GM13977 (cell line): ENCODE results near the gene HIGD2A.

Source experiments
- DNase-seq: peaks from one replicate; pipeline ENCODE4 v3.0.0; 2012; ENCODE audit warnings: low spot score
- CTCF ChIP-seq: IDR thresholded peaks from 2 replicates; pipeline ENCODE4 v1.5.1; 2012; ENCODE audit warnings: mild to moderate bottlenecking, control low read depth; ENCODE audit not compliant: insufficient read depth; ENCODE audit errors: extremely low read depth, missing control alignments
- in situ Hi-C: fragments of 300-500 bp; cut with MboI; formaldehyde crosslinking; loops from one replicate; pipeline ENCODE4 v1.12.0; 2022; ENCODE audit warnings: low sequenced_read_pairs, low pct_unique_long_range_greater_than_20kb, mixed read lengths, inconsistent platforms; ENCODE audit not compliant: unreplicated experiment

The HIGD2A gene

GRCh38 chr5:176409765-176410164 lies 21.2 kb downstream of the HIGD2A start:
- no peak for TF ChIP-seq CTCF
- DNase-seq, result no peak
- in situ Hi-C loops, result no loop called here

GRCh38 chr5:176410486-176411180 lies 22.1 kb downstream of the HIGD2A start:
- in situ Hi-C loops, result no loop called here
- DNase-seq, result no peak
- TF ChIP-seq CTCF, result no peak

GRCh38 chr5:176412517-176413254 lies 24.1 kb downstream of the HIGD2A start:
- no peak for TF ChIP-seq CTCF
- in situ Hi-C loops, result no loop called here
- no peak for DNase-seq

GRCh38 chr5:176413255-176413565 lies 24.7 kb downstream of the HIGD2A start:
- in situ Hi-C loops, result no loop called here
- no peak for DNase-seq
- TF ChIP-seq CTCF, result no peak

GRCh38 chr5:176413709-176414191 lies 25.2 kb downstream of the HIGD2A start:
- DNase-seq, result no peak
- no peak for TF ChIP-seq CTCF
- in situ Hi-C loops, result no loop called here

GRCh38 chr5:176414704-176415103 lies 26.2 kb downstream of the HIGD2A start:
- in situ Hi-C loops, result no loop called here
- no peak for TF ChIP-seq CTCF
- no peak for DNase-seq
